Astrocyte (in vitro differentiated cells and primary cell): Measurements from ENCODE around the gene ZNF335. TPM values are rescaled to one million over a fixed set of nuclear protein-coding genes. Genes with fewer than 3 reads are reported as not detected.

Source experiments
- DNase-seq: peaks from one replicate; pipeline ENCODE4 v3.0.0-alpha.2; 2010; ENCODE audit warnings: low read depth
- FAIRE-seq: peaks from 2 replicates; lab custom pipeline; 2011; peaks lifted over from hg19 to GRCh38; lab: Jason Lieb, UNC
- H2AFZ ChIP-seq: 2 replicates; pipeline ENCODE4 v1.6.0; 2012; ENCODE audit warnings: low read depth, low read length, inconsistent platforms
- H3K27ac ChIP-seq: 2 replicates; pipeline ENCODE4 v1.5.1; 2011; ENCODE audit warnings: low read depth, low read length, inconsistent platforms
- H3K27me3 ChIP-seq: 2 replicates; pipeline ENCODE4 v1.6.0; 2011; ENCODE audit warnings: low read length, inconsistent platforms; ENCODE audit not compliant: insufficient read depth
- H3K36me3 ChIP-seq: 2 replicates; pipeline ENCODE4 v1.5.1; 2011; ENCODE audit warnings: low read length, inconsistent platforms; ENCODE audit not compliant: insufficient read depth
- H3K4me1 ChIP-seq: 2 replicates; pipeline ENCODE4 v1.5.1; 2011; ENCODE audit warnings: low read length, inconsistent platforms; ENCODE audit not compliant: insufficient read depth
- H3K4me2 ChIP-seq: 2 replicates; pipeline ENCODE4 v1.6.0; 2012; ENCODE audit warnings: low read length, inconsistent platforms
- H3K4me3 ChIP-seq: 2 replicates; pipeline ENCODE4 v1.5.1; 2011; ENCODE audit warnings: low read depth, mild to moderate bottlenecking, low read length, inconsistent platforms; ENCODE audit not compliant: insufficient read depth
- H3K79me2 ChIP-seq: 2 replicates; pipeline ENCODE4 v1.6.0; 2012; ENCODE audit warnings: mild to moderate bottlenecking, low read length, inconsistent platforms; ENCODE audit not compliant: insufficient read depth
- H3K9ac ChIP-seq: 2 replicates; pipeline ENCODE4 v1.6.0; 2012; ENCODE audit warnings: mild to moderate bottlenecking, low read length, inconsistent platforms
- H3K9me3 ChIP-seq: 2 replicates; pipeline ENCODE4 v1.5.1; 2012; ENCODE audit warnings: low read depth, mild to moderate bottlenecking, low read length, inconsistent platforms; ENCODE audit not compliant: insufficient read depth
- H4K20me1 ChIP-seq: 2 replicates; pipeline ENCODE4 v1.6.0; 2012; ENCODE audit warnings: low read length, inconsistent platforms; ENCODE audit not compliant: insufficient read depth
- H3K27ac Mint-ChIP-seq: one replicate; pipeline ENCODE4 v1.8.0; 2021; ENCODE audit warnings: mild to moderate bottlenecking, mixed read lengths; ENCODE audit not compliant: unreplicated experiment
- H3K27me3 Mint-ChIP-seq: one replicate; pipeline ENCODE4 v1.8.0; 2021; ENCODE audit warnings: low read depth, mixed read lengths; ENCODE audit not compliant: unreplicated experiment
- H3K36me3 Mint-ChIP-seq: one replicate; pipeline ENCODE4 v1.8.0; 2021; ENCODE audit warnings: low read depth, mixed read lengths; ENCODE audit not compliant: unreplicated experiment
- H3K4me1 Mint-ChIP-seq: one replicate; pipeline ENCODE4 v1.8.0; 2021; ENCODE audit warnings: low read depth, mixed read lengths; ENCODE audit not compliant: unreplicated experiment
- H3K4me3 Mint-ChIP-seq: one replicate; pipeline ENCODE4 v1.8.0; 2021; ENCODE audit warnings: mild to moderate bottlenecking, moderate library complexity, mixed read lengths; ENCODE audit not compliant: unreplicated experiment
- H3K9me3 Mint-ChIP-seq: one replicate; pipeline ENCODE4 v1.8.0; 2021; ENCODE audit warnings: mild to moderate bottlenecking, mixed read lengths; ENCODE audit not compliant: unreplicated experiment
- EZH2 ChIP-seq: IDR thresholded peaks from 2 replicates; pipeline ENCODE4 v1.6.1; 2012; ENCODE audit warnings: mild to moderate bottlenecking, low read length, inconsistent platforms; ENCODE audit not compliant: insufficient read depth
- total RNA-seq: library from RNA; stranded (reverse); gene quantifications from 2 replicates; pipeline ENCODE4 v1.2.1, GENCODE V29; 2021
- TF ChIP-seq, protein P1 (sequence below): IDR thresholded peaks from 2 replicates; pipeline ENCODE4 v1.5.1; 2011; ENCODE audit warnings: low read depth, mild to moderate bottlenecking, inconsistent platforms, low read length, moderate library complexity; ENCODE audit not compliant: insufficient read depth

Gene ZNF335
- total RNA-seq, 1 donor from 2014 or later: 18.6 TPM

DNA sequence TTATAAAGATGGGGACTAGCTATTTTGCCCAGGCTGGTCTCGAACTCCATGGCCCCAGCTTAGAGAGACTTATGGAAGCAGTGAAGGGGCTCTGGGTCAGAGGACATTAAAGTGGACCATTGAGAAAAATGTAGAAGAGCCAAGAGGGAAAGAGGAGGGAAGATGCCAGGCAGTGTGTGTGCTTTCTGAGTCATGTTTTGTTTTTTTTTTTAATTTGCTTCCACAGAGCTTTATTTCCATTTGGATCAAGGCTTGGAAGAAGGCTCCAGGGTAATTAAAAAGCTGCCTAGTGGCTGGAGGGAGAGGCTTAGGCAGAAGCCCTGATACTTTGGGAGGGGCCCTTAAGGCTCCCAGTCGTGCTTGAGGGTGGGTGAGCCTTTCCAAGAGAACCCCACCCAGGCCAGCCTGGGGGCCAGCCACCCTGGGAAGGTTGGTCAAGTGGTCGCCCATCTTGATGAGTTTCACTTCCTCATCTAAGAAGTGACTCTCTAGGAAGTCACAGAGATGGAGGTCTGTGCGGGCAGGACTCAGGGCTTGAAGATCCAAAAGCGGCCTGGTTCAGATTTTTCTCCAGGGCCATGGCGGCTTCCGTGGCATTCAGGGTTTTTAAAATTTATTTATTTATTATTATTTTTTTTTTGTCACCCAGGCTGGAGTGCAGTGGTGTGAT, 3.0 kb upstream of the ZNF335 start:
- H3K4me2 ChIP-seq: no peak overlapping the region
- no peak overlapping the region for H3K4me3 Mint-ChIP-seq
- H3K79me2 ChIP-seq: peaks cover 17% of the 10 kb centered on the region
- no peak overlapping the region for H3K27ac Mint-ChIP-seq
- H3K36me3 ChIP-seq: no peaks in the 10 kb centered on the region
- H3K4me1 ChIP-seq: peaks cover 16% of the 10 kb centered on the region
- no peaks in the 10 kb centered on the region for H3K9me3 Mint-ChIP-seq
- H3K27me3 ChIP-seq: peaks cover 3% of the 10 kb centered on the region
- peaks cover 12% of the 10 kb centered on the region for H3K4me1 Mint-ChIP-seq
- H3K27me3 Mint-ChIP-seq: peaks cover 2% of the 10 kb centered on the region
- DNase-seq: no peak
- no peak overlapping the region for H2AFZ ChIP-seq
- FAIRE-seq: no peak
- H3K9me3 ChIP-seq: no peaks in the 10 kb centered on the region
- H3K4me3 ChIP-seq: no peak overlapping the region
- H4K20me1 ChIP-seq: peaks cover 3% of the 10 kb centered on the region
- TF ChIP-seq, protein P1, sequence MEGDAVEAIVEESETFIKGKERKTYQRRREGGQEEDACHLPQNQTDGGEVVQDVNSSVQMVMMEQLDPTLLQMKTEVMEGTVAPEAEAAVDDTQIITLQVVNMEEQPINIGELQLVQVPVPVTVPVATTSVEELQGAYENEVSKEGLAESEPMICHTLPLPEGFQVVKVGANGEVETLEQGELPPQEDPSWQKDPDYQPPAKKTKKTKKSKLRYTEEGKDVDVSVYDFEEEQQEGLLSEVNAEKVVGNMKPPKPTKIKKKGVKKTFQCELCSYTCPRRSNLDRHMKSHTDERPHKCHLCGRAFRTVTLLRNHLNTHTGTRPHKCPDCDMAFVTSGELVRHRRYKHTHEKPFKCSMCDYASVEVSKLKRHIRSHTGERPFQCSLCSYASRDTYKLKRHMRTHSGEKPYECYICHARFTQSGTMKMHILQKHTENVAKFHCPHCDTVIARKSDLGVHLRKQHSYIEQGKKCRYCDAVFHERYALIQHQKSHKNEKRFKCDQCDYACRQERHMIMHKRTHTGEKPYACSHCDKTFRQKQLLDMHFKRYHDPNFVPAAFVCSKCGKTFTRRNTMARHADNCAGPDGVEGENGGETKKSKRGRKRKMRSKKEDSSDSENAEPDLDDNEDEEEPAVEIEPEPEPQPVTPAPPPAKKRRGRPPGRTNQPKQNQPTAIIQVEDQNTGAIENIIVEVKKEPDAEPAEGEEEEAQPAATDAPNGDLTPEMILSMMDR: no peak
- TF ChIP-seq EZH2: no peak
- no peak overlapping the region for H3K27ac ChIP-seq
- H3K36me3 Mint-ChIP-seq: no peaks in the 10 kb centered on the region
- no peak overlapping the region for H3K9ac ChIP-seq

DNA sequence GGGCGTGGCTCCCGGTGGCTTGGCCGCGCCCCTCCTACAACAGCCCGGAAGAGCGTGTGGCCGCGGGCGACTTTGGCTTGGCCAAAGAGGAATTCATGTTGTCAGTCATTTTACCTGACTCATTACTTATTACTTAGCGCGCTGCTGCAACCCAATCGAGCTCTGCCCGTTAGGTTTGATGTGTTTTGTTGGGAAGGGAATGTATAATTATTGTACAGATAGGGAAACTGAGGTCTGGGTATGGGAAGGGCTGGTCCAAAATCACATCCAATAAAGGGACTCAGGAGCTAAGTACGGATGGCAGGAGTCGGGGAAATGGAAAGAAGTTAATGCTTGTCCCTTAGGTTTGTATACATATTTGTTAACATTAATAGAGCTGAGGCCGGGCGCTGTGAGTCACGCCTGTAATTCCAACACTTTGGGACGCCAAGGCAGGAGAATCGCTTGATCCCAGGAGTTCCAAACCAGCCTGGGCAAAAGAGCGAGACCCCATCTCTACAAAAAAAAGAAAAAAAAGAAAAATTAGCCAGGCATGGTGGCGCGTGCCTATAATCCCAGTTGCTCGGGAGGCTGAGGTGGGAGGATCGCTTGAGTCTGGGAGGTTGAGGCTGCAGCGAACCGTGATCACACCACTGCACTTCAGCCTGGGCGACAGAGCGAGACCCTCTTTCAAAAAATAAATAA, 639 bp upstream of the ZNF335 start:
- Histone ChIP-seq H3K4me3 (peak overlapping the region; percentile 86), H3K4me1 (peaks cover 36% of the 10 kb centered on the region), H4K20me1 (peaks cover 24% of the 10 kb centered on the region), H3K9ac (peak overlapping the region; percentile 96), H2AFZ (peak overlapping the region; percentile 61), H3K9me3 (no peaks in the 10 kb centered on the region), H3K79me2 (peaks cover 38% of the 10 kb centered on the region), H3K27ac (peak overlapping the region; percentile 100), H3K27me3 (peaks cover 3% of the 10 kb centered on the region), H3K4me2 (peak overlapping the region; percentile 83), H3K36me3 (peaks cover 10% of the 10 kb centered on the region)
- peak overlapping the region; percentile 99 for H3K27ac Mint-ChIP-seq
- TF ChIP-seq, protein P1: no peak
- TF ChIP-seq EZH2: no peak
- H3K27me3 Mint-ChIP-seq: no peaks in the 10 kb centered on the region
- H3K9me3 Mint-ChIP-seq: no peaks in the 10 kb centered on the region
- peaks cover 17% of the 10 kb centered on the region for H3K4me1 Mint-ChIP-seq
- peak overlapping the region; percentile 94 for H3K4me3 Mint-ChIP-seq
- FAIRE-seq: no peak
- no peak for DNase-seq
- no peaks in the 10 kb centered on the region for H3K36me3 Mint-ChIP-seq

DNA sequence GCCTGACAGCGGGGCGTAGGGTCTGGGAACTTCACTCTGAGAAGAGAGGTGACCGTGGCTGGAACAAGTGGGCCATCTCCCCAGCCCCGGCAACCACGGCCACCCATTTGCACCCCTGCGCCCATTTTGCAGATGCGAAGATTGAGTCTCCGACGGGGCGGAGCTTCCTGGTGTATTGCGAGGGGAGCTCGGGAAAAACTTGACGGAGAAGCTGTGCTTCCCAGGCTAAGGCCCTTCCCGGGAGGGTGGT, 653 bp downstream of the ZNF335 start:
- peak overlapping the region; percentile 96 for H2AFZ ChIP-seq
- H3K27ac Mint-ChIP-seq: no peak overlapping the region

More for the DNA sequence above, 653 bp downstream of the ZNF335 start:
- H4K20me1 ChIP-seq: peaks cover 32% of the 10 kb centered on the region
- peaks cover 36% of the 10 kb centered on the region for H3K4me1 ChIP-seq
- H3K9me3 Mint-ChIP-seq: no peaks in the 10 kb centered on the region
- peak overlapping the region; percentile 96 for H3K9ac ChIP-seq
- TF ChIP-seq EZH2: no peak
- TF ChIP-seq, protein P1: no peak
- peak overlapping the region; percentile 83 for H3K4me2 ChIP-seq
- peaks cover 20% of the 10 kb centered on the region for H3K36me3 ChIP-seq
- peak overlapping the region; percentile 94 for H3K4me3 Mint-ChIP-seq
- peak overlapping the region; percentile 86 for H3K4me3 ChIP-seq
- DNase-seq (no peak), FAIRE-seq (no peak)
- H3K27me3 Mint-ChIP-seq: no peaks in the 10 kb centered on the region
- peaks cover 17% of the 10 kb centered on the region for H3K4me1 Mint-ChIP-seq
- no peaks in the 10 kb centered on the region for H3K27me3 ChIP-seq
- H3K9me3 ChIP-seq: no peaks in the 10 kb centered on the region
- peaks cover 43% of the 10 kb centered on the region for H3K79me2 ChIP-seq
- H3K27ac ChIP-seq: peak overlapping the region; percentile 100
- no peaks in the 10 kb centered on the region for H3K36me3 Mint-ChIP-seq
